Liver (tissue), 9 donors: ENCODE measurements around the gene FAXC. TPM values are rescaled to one million over a fixed set of nuclear protein-coding genes. Genes with fewer than 3 reads are reported as not detected.

ENCODE experiments used
- DNase-seq: peaks from one replicate; pipeline ENCODE4 v3.0.0-alpha.2; 2017; ENCODE audit warnings: low spot score
- H3K27ac ChIP-seq, 2 donors: one replicate each; pipeline ENCODE4 v1.7.0; 2013; ENCODE audit warnings: inconsistent platforms in 2 of 2, low read length in 2 of 2, control low read depth in 1 of 2, low read depth in 1 of 2, mild to moderate bottlenecking in 1 of 2
- H3K27me3 ChIP-seq, 4 donors: one replicate each; pipeline versions ENCODE4 v1.6.1 to v1.7.0; 2013; ENCODE audit warnings: low read length in 3 of 4, inconsistent platforms in 1 of 4, mild to moderate bottlenecking in 1 of 4, moderate library complexity in 1 of 4; ENCODE audit not compliant: control insufficient read depth in 4 of 4, insufficient read depth in 4 of 4
- H3K36me3 ChIP-seq, 4 donors: one replicate each; pipeline versions ENCODE4 v1.6.1 to v1.7.0; 2013; ENCODE audit warnings: low read length in 3 of 4, mild to moderate bottlenecking in 3 of 4, low read depth in 1 of 4, moderate library complexity in 1 of 4; ENCODE audit not compliant: control insufficient read depth in 4 of 4, insufficient read depth in 3 of 4
- H3K4me1 ChIP-seq, 4 donors: one replicate each; pipeline versions ENCODE4 v1.6.1 to v1.7.0; 2013; ENCODE audit warnings: low read length in 3 of 4, mild to moderate bottlenecking in 3 of 4, moderate library complexity in 1 of 4; ENCODE audit not compliant: control insufficient read depth in 4 of 4, insufficient read depth in 4 of 4
- H3K4me3 ChIP-seq, 3 donors: one replicate each; pipeline versions ENCODE4 v1.6.1 to v1.7.0; 2013; ENCODE audit warnings: low read length in 3 of 3, control low read depth in 1 of 3, low read depth in 1 of 3, mild to moderate bottlenecking in 1 of 3
- H3K9ac ChIP-seq, 2 donors: one replicate each; pipeline ENCODE4 v1.7.0; 2013; ENCODE audit warnings: low read length in 2 of 2, mild to moderate bottlenecking in 2 of 2, moderate library complexity in 2 of 2, control low read depth in 1 of 2, low read depth in 1 of 2
- H3K9me3 ChIP-seq, 4 donors: one replicate each; pipeline versions ENCODE4 v1.6.1 to v1.7.0; 2013; ENCODE audit warnings: low read length in 3 of 4; ENCODE audit not compliant: control insufficient read depth in 4 of 4
- ATF3 ChIP-seq: IDR thresholded peaks from 2 replicates; pipeline ENCODE4 v1.6.1; 2016; ENCODE audit warnings: antibody characterized with exemption
- EGR1 ChIP-seq, 2 donors: IDR thresholded peaks; 2 replicates each; pipeline ENCODE4 v1.6.1; 2016 to 2018; ENCODE audit warnings: antibody characterized with exemption in 2 of 2, low read depth in 2 of 2
- FOXA2 ChIP-seq: IDR thresholded peaks from 2 replicates; pipeline ENCODE4 v1.6.1; 2016; ENCODE audit warnings: antibody characterized with exemption
- GABPA ChIP-seq, 2 donors: IDR thresholded peaks in 1 of 2; conservative IDR thresholded peaks in 1 of 2; 2 replicates each; pipeline ENCODE4 v1.6.1; 2016; ENCODE audit warnings: antibody characterized with exemption in 2 of 2, mild to moderate bottlenecking in 1 of 2, moderate library complexity in 1 of 2
- HNF4A ChIP-seq, 2 donors: conservative IDR thresholded peaks; 2 replicates each; pipeline ENCODE4 v1.6.1; 2016; ENCODE audit warnings: antibody characterized with exemption in 2 of 2, mild to moderate bottlenecking in 2 of 2
- JUND ChIP-seq, 2 donors: IDR thresholded peaks; 2 replicates each; pipeline ENCODE4 v1.6.1; 2016; ENCODE audit warnings: antibody characterized with exemption in 2 of 2
- MAX ChIP-seq: IDR thresholded peaks from 2 replicates; pipeline ENCODE4 v1.6.1; 2016; ENCODE audit warnings: antibody characterized with exemption
- RAD21 ChIP-seq, 2 donors: IDR thresholded peaks; 2 replicates each; pipeline ENCODE4 v1.6.1; 2016; ENCODE audit warnings: antibody characterized with exemption in 2 of 2, mild to moderate bottlenecking in 2 of 2
- TAF1 ChIP-seq: conservative IDR thresholded peaks from 2 replicates; pipeline ENCODE4 v1.6.1; 2016; ENCODE audit warnings: antibody characterized with exemption, mild to moderate bottlenecking
- YY1 ChIP-seq: IDR thresholded peaks from 2 replicates; pipeline ENCODE4 v1.6.1; 2016; ENCODE audit warnings: antibody characterized with exemption, mild to moderate bottlenecking
- ZBTB33 ChIP-seq: IDR thresholded peaks from 2 replicates; pipeline ENCODE4 v1.6.1; 2016; ENCODE audit warnings: antibody characterized with exemption
- WGBS: extraction: QIAGEN DNeasy Blood & Tissue Kit; methylation state at CpG from one replicate; pipeline ENCODE4 v1.1.7; 2013; 5-methylcytosine and 5-hydroxymethylcytosine counted together
- polyA plus RNA-seq, 2 donors: library from polyadenylated mRNA; stranded (reverse) in 1 of 2; unstranded in 1 of 2; fragments of 200-250 nt in 1 of 2; fragments of >200 nt in 1 of 2; fragmentation: Nextera tagmentation in 1 of 2; extraction: Ambion mirVana in 1 of 2; gene quantifications; one replicate each; pipeline versions ENCODE4 v1.2.1 to v1.2.3, GENCODE V29; 2013 to 2015
- total RNA-seq, 2 donors: library from RNA; depleted of rRNA; stranded (reverse); fragments of >200 nt; gene quantifications; one replicate each; pipeline ENCODE4 v1.2.3, GENCODE V29; 2014
- donor health status: healthy.
- donor health status: healthy.
- donor health status: healthy.
- donor health status: healthy.
- donor health status: healthy.

Gene FAXC
- total and polyA plus RNA-seq, 4 donors = under 0.01 to 0.14 TPM; not detected in 2

- H3K27me3 ChIP-seq = no peaks in the 10 kb centered on the region
- no peak for TF ChIP-seq GABPA (IDR thresholded peaks at IDR 0.05 in 1 of 2, conservative IDR thresholded peaks at IDR 0.05 in 1 of 2)
- TF ChIP-seq ATF3 = no peak
- no peak for TF ChIP-seq FOXA2
- TF ChIP-seq TAF1 = no peak
These were observed 102.9 kb downstream of the FAXC start for GRCh38 chr6:99246602-99247001.

GRCh38 chr6:99241905-99242534 is 107.5 kb downstream of the FAXC start:
- TF ChIP-seq ATF3 = no peak
- peak; percentile 34 to 51 for TF ChIP-seq RAD21 (IDR thresholded peaks at IDR 0.05)
- WGBS = 38% methylated on average over 5 of the region's 5 CpGs
- Histone ChIP-seq H3K4me3 (no peak overlapping the region), H3K36me3 (no peaks in the 10 kb centered on the region), H3K9me3 (no peaks in the 10 kb centered on the region), H3K9ac (no peak overlapping the region), H3K27me3 (no peaks in the 10 kb centered on the region), H3K4me1 (no peaks in the 10 kb centered on the region), H3K27ac (no peak overlapping the region)
- DNase-seq = no peak

More at GRCh38 chr6:99246602-99247001, 102.9 kb downstream of the FAXC start:
- H3K27ac ChIP-seq = no peak overlapping the region
- no peaks in the 10 kb centered on the region for H3K36me3 ChIP-seq
- no peaks in the 10 kb centered on the region for H3K9me3 ChIP-seq
- H3K4me3 ChIP-seq = no peak overlapping the region
- H3K4me1 ChIP-seq = no peaks in the 10 kb centered on the region
- H3K9ac ChIP-seq = no peak overlapping the region
- no peak for DNase-seq
- whole genome bisulfite sequencing = 88% methylated on average over 1 of the region's 1 CpG

- Histone ChIP-seq H3K27me3 (peaks cover 0 to 11% (median under 1%) of the 10 kb centered on the region in 4 donors), H3K9me3 (no peaks in the 10 kb centered on the region), H3K9ac (no peak overlapping the region), H3K4me3 (no peak overlapping the region), H3K4me1 (peaks cover 0 to 7% (median 3%) of the 10 kb centered on the region in 4 donors), H3K36me3 (no peaks in the 10 kb centered on the region), H3K27ac (no peak overlapping the region)
- no peak for DNase-seq
- 66% methylated on average over 3 of the region's 3 CpGs for WGBS
- TF ChIP-seq EGR1 (IDR thresholded peaks at IDR 0.05; ENCODE audit: low read depth in 2 of 2) (no peak), JUND (IDR thresholded peaks at IDR 0.05) (no peak), HNF4A (conservative IDR thresholded peaks at IDR 0.05) (peak in 1 of 2 donors; percentile 11), YY1 (no peak), MAX (no peak), FOXA2 (no peak), ATF3 (no peak), ZBTB33 (no peak), GABPA (IDR thresholded peaks at IDR 0.05 in 1 of 2, conservative IDR thresholded peaks at IDR 0.05 in 1 of 2) (no peak)
These were observed 113.5 kb downstream of the FAXC start for GRCh38 chr6:99236010-99236409.
